Measurements from ENCODE around the gene HAL. TPM values are rescaled to one million over a fixed set of nuclear protein-coding genes. Genes with fewer than 3 reads are reported as not detected.

The HAL gene
- total and polyA plus RNA-seq, 2 of the 8 experiments (the other 6 are each of a cell fraction or from before 2014, with no cell fraction given) = 0.12 to 0.17 TPM

GRCh38 chr12:96044943-96045290, 48.8 kb upstream of the HAL start (continued):
- no peak for TF ChIP-seq KDM5A (IDR thresholded peaks at IDR 0.05; ENCODE audit: low read length)
- TF ChIP-seq SP2 (IDR thresholded peaks at IDR 0.05; ENCODE audit: low read length) = no peak
- TF ChIP-seq SAP30 (IDR thresholded peaks at IDR 0.05; ENCODE audit: insufficient read depth, insufficient replicate concordance, low read length) = no peak
- no peak for TF ChIP-seq CEBPB (IDR thresholded peaks at IDR 0.05; ENCODE audit: low read depth, low read length)
- no peak for TF ChIP-seq JUND (IDR thresholded peaks at IDR 0.05; ENCODE audit: low read length)
- TF ChIP-seq GABPA (IDR thresholded peaks at IDR 0.05; ENCODE audit: borderline replicate concordance, insufficient read depth, low read length) = no peak
- no peak for TF ChIP-seq CBX5 (IDR thresholded peaks at IDR 0.05; ENCODE audit: low read depth, low read length)
- no peak for TF ChIP-seq JUN (IDR thresholded peaks at IDR 0.05; ENCODE audit: low read depth, low read length)
- no peak for TF ChIP-seq CHD2 (IDR thresholded peaks at IDR 0.05; ENCODE audit: low read length)
